ENCODE data around the gene ANKUB1.
"Not testable (repeated sequence)": the region's sequence is repeated elsewhere in the genome, so short reads cannot be mapped to it uniquely, and the experiment has no call there.

ANKUB1 gene, protein sequence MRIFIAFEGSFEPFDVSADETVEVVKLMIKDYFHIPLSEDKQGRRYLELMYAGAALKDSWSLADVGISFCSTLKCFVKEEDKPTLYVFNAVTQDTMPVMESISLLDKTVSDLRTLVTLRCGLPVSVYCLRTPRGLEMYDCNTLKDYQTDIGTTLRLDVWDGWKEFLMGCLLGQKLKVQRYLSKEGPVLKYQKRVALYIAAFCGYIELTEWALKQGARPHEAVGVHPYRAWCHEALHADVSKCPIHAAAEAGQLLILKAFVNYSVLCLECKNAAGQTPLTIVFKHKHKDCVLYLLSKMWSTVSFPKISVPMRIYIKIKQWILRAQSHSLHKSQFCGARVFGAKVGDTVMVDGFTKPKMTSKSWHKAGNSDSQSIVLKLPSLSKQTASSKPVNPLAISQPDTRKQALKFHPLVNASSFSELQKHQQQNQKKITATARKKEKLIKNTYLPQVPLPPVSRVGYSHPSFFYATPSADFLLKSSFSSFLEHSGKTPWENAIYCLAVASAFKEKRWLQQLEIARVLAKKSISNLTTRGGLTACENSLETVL

DNA sequence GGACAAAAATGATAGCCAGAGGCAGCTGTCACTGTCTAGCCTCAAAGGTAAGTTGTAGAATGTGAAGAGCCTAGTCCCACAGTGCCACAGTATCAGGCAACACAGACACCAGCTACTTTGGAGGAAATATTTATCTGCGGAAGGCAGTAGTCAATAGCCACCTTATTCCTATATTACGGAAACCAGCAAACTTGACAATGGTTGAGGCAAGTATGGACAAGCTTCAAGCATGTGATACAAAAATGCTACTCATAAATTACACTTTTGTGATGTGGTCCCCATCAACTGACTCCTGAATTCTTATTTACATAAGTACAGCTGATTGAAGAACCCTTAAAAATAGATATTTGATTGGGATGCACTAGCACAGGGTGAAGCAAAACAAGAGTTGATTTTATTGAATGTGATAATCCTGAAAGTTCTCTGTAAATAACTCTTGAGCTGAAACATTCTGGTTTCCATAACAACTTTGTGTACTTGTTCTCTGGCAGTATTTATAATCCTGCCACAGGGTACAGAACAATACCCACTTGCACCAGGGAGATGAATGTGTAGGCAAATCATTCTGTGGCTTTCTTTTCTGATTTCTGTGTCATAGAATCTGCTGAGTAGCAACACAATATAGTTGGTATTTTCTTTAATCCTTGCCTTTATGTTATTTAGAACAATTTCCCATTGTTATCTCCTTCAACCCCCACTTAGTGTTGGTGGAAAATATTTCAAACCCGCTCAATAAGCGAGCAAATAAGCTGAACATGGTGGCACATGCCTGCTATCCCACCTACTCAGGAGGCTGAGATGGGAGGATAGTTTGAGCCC lies at the start of gene ANKUB1:
Gene ANKUB1 (minus strand): TSS at position 103 of the 819 bp plus-strand sequence. CDS start 188 bp downstream, outside the sequence.
- no peak for DNase-seq (ENCODE audit: low read depth in 1 of 2, low spot score in 1 of 2)

DNA sequence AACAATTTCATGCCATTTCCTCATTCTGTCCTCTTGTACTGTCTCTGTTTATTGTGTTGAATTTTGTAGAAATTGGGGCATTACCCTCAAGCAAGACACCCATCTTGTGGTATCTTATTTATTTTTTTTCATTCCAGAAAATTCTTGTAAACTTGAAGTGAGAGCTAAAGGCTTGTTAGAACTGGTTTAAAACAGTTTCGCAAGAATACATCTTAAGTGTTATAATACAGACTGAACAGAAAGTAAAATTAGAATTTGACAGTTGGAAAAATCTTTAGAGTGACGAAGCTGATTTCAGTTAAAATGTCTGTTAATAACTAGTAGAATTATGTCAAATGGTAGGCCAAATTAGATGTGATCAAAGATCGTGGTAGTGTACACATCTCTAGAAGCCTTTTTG lies 47.5 kb upstream of the ANKUB1 start:
- DNase-seq (ENCODE audit: low read depth in 1 of 2, low spot score in 1 of 2) = no peak

DNA sequence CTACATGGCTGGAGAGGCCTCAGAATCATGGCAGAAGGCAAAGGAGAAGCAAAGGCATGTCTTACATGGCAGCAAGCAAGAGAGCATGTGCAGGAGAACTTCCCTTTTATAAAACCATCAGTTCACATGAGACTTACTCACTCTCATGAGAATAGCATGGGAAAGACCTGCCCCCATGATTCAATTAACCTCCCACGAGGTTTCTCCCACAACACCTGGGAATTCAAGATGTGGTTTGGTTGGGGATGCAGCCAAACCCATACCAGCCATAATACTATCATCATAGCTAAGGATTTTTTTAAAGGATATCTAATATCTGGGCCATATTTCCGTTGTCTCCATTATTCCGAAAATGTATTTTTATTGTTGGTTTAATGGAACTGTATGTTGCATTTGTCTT lies 47.1 kb upstream of the ANKUB1 start:
- not testable (repeated sequence) for DNase-seq (ENCODE audit: low read depth in 1 of 2, low spot score in 1 of 2)

DNA sequence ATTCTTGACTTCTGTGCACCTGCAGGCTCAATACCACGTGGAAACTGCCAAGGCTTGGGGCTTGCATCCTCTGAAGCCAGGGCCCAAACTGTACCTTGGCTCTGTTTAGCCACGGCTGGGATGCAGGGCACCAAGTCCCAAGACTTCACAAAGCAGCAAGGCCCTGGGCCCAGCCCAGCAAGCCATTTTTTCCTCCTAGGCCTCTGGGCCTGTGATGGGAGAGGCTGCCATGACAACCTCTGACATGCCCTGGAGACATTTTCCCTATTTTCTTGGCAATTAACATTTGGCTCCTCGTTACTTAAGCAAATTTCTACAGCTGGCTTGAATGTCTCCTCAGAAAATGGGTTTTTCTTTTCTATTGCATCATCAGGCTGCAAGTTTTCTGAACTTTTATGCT lies 46.1 kb upstream of the ANKUB1 start:
- DNase-seq (ENCODE audit: low read depth in 1 of 2, low spot score in 1 of 2) = not testable (repeated sequence)

DNA sequence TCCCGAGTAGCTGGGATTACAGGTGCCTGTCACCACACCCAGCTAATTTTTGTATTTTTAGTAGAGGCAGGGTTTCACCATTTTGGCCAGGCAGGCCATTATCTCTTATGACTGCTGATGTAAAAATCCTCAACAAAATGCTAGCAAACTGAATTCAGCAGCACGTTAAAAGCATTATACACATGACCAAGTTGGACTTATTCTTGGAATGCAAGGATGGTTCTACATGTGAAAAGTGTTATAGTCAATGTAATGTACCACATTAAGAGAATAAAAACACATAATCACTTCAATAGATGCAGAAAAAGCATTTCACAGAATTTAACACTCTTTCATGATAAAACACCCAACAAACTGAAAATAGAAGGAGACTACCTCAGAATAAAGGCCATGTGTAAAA lies 40.9 kb upstream of the ANKUB1 start:
- DNase-seq (ENCODE audit: low read depth in 1 of 2, low spot score in 1 of 2) = no peak

DNA sequence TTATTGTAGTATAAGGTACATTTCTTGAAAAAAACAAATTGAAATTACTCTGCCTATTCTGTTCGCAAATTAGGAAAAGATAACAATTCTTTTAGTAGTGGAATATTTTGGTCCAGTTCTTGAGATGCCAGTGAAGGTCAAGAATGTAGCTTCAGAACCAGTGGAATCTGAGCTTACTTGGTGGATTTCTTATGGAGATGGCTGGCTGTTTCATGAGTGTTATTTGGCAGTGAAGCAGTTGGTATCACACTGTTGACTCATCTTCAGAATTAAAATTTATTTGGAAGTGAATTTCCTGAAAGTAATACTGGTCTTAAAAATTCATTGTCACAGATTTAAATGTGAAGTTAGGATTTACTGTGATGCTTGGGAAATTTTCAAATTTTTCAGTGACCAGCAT lies 39.7 kb upstream of the ANKUB1 start:
- no peak for DNase-seq (ENCODE audit: low read depth in 1 of 2, low spot score in 1 of 2)

DNA sequence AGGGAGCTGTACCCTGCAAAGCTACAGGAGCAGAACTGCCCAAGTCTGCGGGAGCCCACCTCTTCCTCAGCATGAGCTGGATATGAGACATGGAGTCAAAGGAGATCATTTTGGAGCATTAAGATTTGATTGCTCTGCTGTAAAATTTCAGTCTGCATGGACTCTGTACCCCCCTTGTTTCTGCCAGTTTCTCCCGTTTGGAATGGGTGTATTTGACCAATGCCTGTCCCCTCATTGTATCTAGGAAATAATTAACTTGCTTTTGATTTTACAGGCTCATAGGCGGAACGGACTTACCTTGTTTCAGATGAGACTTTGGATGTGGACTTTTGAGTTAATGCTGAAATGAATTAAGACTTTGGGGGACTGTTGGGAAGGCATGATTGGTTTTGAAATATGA lies 39.0 kb upstream of the ANKUB1 start:
- no peak for DNase-seq (ENCODE audit: low read depth in 1 of 2, low spot score in 1 of 2)

DNA sequence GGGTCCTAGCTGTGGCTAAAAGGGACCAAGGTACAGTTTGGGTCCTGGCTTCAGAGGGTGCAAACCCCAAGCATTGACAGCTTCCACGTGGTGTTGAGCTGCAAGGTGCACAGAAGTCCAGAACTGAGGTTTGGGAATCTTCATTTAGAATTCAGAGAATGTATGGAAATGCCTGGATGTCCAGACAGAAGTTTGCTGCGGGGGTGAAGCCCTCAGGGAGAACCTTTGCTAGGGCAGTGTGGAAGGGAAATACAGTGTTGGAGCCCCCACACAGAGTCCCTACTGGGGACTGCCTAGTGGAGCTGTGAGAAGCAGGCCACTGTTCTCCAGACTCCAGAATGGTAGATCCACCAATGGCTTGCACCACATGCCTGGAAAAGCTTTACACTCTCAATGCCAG lies 38.5 kb upstream of the ANKUB1 start:
- DNase-seq (ENCODE audit: low read depth in 1 of 2, low spot score in 1 of 2) = no peak

DNA sequence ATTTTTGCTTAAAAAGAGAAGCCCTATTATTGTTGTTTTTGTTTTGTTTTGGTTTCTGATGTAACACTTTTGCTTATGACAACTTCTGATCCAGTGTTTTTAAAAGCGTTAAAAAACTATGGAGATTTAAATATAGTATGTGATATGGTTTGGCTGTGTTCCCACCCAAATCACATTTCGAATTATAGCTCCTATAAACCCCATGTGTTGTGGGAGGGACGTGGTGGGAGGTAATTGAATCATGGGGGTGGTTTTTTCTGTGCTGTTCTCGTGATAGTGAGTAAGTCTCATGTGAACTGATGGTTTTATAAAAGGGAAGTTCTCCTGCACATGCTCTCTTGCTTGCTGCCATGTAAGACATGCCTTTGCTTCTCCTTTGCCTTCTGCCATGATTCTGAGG lies 37.3 kb upstream of the ANKUB1 start:
- not testable (repeated sequence) for DNase-seq (ENCODE audit: low read depth in 1 of 2, low spot score in 1 of 2)

DNA sequence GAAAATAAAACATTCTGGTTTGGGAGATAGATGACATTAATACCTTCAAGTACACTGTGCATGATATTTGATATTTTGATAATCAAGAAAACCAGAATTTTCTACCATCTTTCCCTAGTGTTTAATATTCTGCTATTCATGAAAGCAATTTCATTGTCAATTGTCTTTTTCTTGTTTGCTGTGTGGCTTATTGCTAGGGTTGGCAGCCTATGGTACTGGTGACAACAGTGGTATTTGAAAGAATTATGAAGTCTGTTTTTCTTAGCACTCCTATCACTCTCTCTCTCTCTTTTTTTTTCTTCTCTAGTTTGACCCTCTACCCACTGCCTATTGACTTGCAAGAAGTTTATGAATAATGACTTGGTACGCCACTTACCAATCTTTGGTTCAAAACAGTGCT lies 36.0 kb upstream of the ANKUB1 start:
- no peak for DNase-seq (ENCODE audit: low read depth in 1 of 2, low spot score in 1 of 2)

DNA sequence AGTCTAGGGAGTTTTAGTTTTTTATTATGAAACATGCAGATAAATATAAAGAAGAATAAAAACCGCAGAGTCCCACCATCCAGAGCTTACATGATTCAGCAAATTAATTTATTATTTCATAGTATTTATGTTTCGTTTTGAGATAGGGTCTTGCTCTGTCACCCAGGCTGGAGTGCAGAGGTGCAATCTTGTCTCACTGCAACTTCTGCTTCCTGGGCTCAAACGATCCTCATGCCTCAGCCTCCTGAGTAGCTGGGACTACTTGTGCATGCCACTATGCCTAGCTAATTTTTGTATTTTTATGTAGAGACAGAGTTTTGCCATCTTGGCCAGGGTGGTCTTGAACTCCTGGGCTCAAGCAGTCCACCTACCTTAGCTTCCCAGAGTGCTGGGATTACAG lies 34.3 kb upstream of the ANKUB1 start:
- no peak for DNase-seq (ENCODE audit: low read depth in 1 of 2, low spot score in 1 of 2)

DNA sequence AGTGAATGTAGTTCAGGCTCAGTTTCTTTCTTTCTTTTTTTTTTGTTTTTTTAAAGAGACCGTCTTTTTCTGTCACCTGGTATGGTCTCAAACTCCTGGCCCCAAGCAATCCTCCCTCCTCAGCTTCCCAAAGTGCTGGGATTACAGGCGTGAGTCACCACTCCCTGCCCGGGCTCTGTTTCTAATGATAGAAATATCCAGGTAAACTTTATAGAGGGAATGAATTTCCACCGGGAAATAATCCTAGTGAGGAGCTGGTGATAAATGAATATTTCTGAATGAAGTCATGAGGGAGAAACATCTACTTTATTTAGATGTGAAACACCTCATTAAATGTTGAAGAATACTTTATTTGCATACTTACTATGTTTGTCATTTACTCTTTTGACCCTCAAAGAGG lies 27.8 kb upstream of the ANKUB1 start:
- DNase-seq (ENCODE audit: low read depth in 1 of 2, low spot score in 1 of 2) = no peak

DNA sequence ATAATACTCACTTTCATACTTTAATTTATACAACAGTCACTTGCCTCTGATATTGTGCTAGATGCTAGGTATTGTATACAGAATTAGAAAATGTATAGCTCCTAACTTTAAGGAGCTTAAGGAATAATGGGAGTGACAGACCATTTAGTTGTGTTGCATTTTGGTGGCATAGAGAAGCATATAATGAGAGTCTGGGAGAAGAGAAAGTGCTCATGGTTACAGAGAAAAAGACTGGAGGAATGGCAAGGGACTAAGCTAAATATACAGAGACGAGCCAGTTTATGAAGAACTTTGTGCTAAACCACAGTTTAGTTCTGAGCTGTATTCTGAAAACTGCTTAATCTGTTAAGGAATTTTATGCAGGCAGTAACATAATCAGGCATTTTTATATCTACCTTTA lies 27.1 kb upstream of the ANKUB1 start:
- DNase-seq (ENCODE audit: low read depth in 1 of 2, low spot score in 1 of 2) = no peak

DNA sequence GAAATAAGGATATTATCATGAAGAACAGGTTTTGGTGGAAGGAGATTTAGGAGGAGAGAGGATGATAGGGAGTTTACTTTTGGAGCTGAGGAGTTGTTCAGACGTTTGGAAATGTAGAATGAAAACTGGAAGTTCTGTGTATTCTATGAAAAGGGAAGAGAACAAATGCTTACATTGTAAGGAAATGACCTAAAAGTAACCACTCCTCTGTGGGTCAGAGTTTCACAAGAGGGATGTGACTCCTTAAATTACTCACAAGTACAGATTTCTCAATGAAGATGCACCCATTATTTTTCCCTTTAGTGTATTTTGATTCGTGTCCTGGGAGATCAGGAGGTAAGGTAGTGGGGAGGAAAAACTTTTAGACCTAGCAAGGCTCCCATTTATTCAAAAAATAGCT lies 24.6 kb upstream of the ANKUB1 start:
- DNase-seq (ENCODE audit: low read depth in 1 of 2, low spot score in 1 of 2) = no peak

DNA sequence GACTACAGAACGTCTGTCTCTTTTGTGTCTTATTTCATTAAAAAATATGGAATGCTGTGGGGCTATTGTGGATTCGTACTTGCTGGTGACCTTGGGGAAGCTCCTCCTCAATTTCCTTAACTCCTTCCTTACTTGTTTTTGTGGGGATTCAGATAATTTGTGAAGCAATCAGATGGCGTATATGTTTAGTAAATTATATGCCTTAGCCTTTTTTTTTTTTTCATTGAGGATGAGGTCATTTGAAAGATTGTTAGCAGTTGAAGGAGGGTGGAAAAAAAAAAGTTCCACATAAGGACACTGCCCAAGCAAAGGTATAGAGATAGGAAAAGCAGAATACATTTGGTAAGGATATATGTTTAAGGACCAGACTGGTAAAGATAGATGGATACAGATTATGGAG lies 24.0 kb upstream of the ANKUB1 start:
- no peak for DNase-seq (ENCODE audit: low read depth in 1 of 2, low spot score in 1 of 2)

DNA sequence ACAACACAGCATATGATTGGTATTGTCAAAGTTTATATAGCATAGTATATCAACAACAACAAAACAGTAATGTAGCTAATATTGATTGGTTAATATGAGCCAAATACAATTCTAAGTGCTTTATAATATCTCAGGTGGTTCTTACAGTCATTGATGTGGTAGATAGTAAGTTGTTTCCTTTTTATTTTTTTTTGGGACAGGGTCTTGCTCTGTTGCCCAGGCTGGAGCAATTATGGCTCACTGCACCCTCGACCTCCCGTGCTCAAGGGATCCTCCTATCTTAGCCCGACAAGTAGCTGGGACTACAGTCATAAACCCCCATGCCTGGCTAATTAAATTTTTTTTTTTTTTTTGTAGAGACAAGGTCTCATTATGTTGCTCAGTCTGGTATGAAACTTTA lies 23.4 kb upstream of the ANKUB1 start:
- DNase-seq (ENCODE audit: low read depth in 1 of 2, low spot score in 1 of 2) = no peak

DNA sequence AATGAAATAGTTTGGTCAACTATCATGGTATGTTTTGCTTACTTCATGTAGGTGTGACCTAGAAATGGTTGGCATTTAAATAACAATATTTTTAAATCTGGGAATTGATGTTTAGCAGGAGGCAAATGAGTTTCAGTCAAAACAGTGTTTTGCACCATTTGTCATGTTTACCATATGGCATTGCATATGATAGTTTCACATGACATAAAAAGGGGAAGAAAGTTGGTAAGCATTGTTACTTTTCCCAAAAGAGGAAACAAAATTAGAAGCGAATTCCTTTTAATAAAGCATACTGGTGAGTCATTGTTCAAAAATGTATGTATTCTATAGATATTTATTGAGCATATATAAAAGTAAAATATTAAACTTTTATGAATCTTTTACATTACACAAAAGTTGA lies 23.0 kb upstream of the ANKUB1 start:
- DNase-seq (ENCODE audit: low read depth in 1 of 2, low spot score in 1 of 2) = no peak

DNA sequence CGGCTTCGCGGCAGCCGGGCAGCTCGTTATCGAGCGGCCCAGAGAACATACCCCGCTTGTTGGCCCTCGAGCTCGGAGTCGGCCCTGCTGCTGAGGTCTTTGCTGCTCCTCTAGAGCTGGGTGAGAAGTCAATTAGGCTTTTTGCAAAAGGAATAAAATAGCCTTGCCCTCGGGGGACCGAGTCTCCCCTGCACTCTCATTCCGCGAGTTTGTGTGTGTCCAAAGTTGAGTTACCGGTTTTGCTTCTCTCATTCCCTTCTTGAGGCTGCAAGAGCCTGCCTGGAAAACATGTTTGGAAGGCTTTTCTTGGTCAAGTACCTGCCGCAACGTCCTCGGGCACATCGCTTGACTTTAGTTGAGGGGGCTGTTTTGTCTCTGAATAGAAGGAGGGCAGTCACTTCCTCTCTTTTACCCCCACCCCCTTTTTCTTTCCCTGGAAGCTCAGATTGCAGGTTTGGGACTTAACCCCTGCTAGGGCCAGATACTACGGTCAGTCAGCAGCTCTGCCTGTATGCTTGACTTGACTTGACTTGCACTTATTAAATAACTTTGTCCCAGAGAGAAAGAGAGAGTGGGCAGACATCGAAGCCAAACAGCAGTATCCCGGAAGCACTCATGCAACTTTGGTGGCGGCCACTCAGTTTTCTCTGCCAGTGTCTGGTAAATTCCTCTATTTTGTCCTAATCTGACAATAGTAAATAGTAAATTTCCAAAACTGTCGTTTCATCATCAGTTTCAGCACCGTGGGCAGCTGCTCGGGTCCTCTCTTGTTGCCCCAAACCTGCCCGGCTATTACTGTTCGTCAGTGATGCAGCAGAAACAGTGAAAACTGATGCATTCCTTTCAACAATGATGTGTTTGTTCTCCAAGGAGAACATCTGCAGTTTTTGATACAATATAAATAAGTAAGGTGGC lies 21.3 kb upstream of the ANKUB1 start:
- DNase-seq (ENCODE audit: low read depth in 1 of 2, low spot score in 1 of 2) = peak in 1 of 2 donors; percentile 1

DNA sequence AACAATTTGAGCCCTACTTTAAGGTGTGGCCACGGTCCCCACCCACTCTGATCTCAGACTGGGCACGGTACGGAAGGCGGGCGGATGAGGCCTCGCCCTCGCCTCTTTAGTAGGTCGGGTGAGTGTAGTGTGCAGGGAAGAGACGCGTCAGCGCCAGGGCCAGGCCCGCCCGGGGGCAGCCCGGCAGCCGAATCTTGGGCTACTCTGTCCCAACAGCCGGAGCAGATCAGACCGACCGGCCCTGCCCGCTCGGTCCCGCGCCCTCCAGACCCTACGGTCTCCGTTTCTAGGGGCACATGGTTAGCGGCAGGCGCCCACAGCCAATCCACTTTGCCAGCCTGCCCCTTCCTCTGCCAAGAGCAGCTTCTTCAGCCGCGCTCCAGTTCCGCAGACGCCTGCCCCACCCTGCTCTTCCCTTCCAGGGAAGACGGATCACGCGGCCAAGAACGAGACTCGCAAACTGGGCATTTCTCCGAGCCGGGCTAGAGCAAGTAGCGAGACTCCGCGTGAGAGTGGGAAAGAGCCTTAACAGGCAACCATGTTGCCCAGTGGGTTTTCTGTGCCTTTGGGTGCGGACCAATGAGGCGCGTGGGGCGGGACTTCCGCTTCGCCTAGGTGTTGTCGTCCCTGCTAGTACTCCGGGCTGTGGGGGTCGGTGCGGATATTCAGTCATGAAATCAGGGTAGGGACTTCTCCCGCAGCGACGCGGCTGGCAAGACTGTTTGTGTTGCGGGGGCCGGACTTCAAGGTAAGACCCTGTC lies 20.4 kb upstream of the ANKUB1 start, which contains the start of gene RNF13:
Gene RNF13 (plus strand): TSS at position 610 of the 761 bp plus-strand sequence. CDS start 32,812 bp downstream, outside the sequence.
- DNase-seq (ENCODE audit: low read depth in 1 of 2, low spot score in 1 of 2) = peak; percentile 84 to 90

DNA sequence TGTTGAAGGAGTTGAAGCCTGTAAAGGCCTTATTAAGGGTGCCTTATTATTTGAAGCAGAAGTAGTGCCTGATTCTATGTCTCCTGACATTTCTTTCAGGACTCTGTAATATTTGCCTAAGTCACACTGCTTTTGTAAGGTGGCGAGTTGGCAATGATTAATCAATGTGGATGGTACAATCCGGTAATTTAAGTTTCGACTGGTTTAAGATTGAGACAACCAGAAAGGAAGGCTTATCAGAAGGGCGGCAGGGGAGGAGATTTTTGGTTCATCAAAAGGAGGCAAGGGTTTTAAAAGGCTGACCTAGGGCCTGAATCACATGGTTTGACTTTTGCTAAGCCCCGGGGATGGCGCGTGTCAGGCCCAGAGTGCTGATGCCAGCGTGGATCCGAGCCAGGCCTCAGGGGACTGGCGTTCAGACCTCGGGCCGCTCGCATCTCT lies 19.8 kb upstream of the ANKUB1 start:
- no peak for DNase-seq (ENCODE audit: low read depth in 1 of 2, low spot score in 1 of 2)

All from activated CD4-positive, alpha-beta T cell treated with anti-CD3 and anti-CD28 coated beads, Interleukin-2, amount 50 U/mL, for 24 hours (primary cell).